H9 (cell line): ENCODE data around the gene LILRA6. TPM values are rescaled to one million over a fixed set of nuclear protein-coding genes. Genes with fewer than 3 reads are reported as not detected.
"Not testable (repeated sequence)": the region's sequence is repeated elsewhere in the genome, so short reads cannot be mapped to it uniquely, and the experiment has no call there.

Source experiments
- DNase-seq: peaks from one replicate; pipeline ENCODE4 v3.0.0-alpha.2; 2017
- H2AFZ ChIP-seq: one replicate; pipeline ENCODE4 v1.6.1; 2013; ENCODE audit warnings: mild to moderate bottlenecking, low read length, control low read depth, moderate library complexity
- H2AK5ac ChIP-seq: 2 replicates; pipeline ENCODE4 v1.6.1; 2013; ENCODE audit warnings: low read length, control low read depth, mixed read lengths; ENCODE audit not compliant: insufficient read length
- H2BK120ac ChIP-seq: one replicate; pipeline ENCODE4 v1.6.1; 2013; ENCODE audit warnings: low read depth, mild to moderate bottlenecking, low read length, control low read depth, inconsistent platforms; ENCODE audit not compliant: poor library complexity, severe bottlenecking
- H2BK12ac ChIP-seq: 2 replicates; pipeline ENCODE4 v1.6.1; 2013; ENCODE audit warnings: low read length, control low read depth, mixed read lengths, low read depth; ENCODE audit not compliant: insufficient read length
- H2BK15ac ChIP-seq: 2 replicates; pipeline ENCODE4 v1.6.1; 2013; ENCODE audit warnings: low read depth, low read length, control low read depth
- H2BK20ac ChIP-seq: one replicate; pipeline ENCODE4 v1.6.1; 2013; ENCODE audit warnings: low read depth, mild to moderate bottlenecking, low read length, control low read depth, inconsistent platforms; ENCODE audit not compliant: poor library complexity, severe bottlenecking
- H2BK5ac ChIP-seq: 2 replicates; pipeline ENCODE4 v1.6.1; 2013; ENCODE audit warnings: low read length, control low read depth, mixed read lengths; ENCODE audit not compliant: insufficient read length
- H3K14ac ChIP-seq: 2 replicates; pipeline ENCODE4 v1.6.1; 2013; ENCODE audit warnings: low read length, control low read depth; ENCODE audit not compliant: insufficient read depth
- H3K18ac ChIP-seq: 2 replicates; pipeline ENCODE4 v1.6.1; 2013; ENCODE audit warnings: low read depth, mild to moderate bottlenecking, mixed read lengths, low read length, control low read depth; ENCODE audit not compliant: insufficient read length
- H3K23ac ChIP-seq: 2 replicates; pipeline ENCODE4 v1.6.1; 2013; ENCODE audit warnings: low read length, control low read depth, mixed read lengths, low read depth; ENCODE audit not compliant: insufficient read length
- H3K23me2 ChIP-seq: 2 replicates; pipeline ENCODE4 v1.6.1; 2013; ENCODE audit warnings: low read depth, mild to moderate bottlenecking, mixed read lengths, low read length, control low read depth; ENCODE audit not compliant: insufficient read length, poor library complexity, severe bottlenecking
- H3K27ac ChIP-seq: 2 replicates; pipeline ENCODE4 v1.5.1; 2013; ENCODE audit warnings: low read length, control low read depth, mixed read lengths, low read depth; ENCODE audit not compliant: insufficient read length
- H3K27me3 ChIP-seq: 2 replicates; pipeline ENCODE4 v1.6.1; 2013; ENCODE audit warnings: low read length, control low read depth, inconsistent platforms; ENCODE audit not compliant: insufficient read depth
- H3K4ac ChIP-seq: 2 replicates; pipeline ENCODE4 v1.6.1; 2013; ENCODE audit warnings: low read depth, mild to moderate bottlenecking, control low read depth, inconsistent platforms, low read length, moderate library complexity
- H3K4me1 ChIP-seq: 2 replicates; pipeline ENCODE4 v1.6.1; 2013; ENCODE audit warnings: low read length, control low read depth, inconsistent platforms; ENCODE audit not compliant: insufficient read depth
- H3K4me2 ChIP-seq: 2 replicates; pipeline ENCODE4 v1.6.1; 2013; ENCODE audit warnings: low read length, control low read depth, mixed read lengths; ENCODE audit not compliant: insufficient read length, insufficient read depth
- H3K56ac ChIP-seq: 2 replicates; pipeline ENCODE4 v1.6.1; 2013; ENCODE audit warnings: low read depth, mild to moderate bottlenecking, mixed read lengths, low read length, control low read depth; ENCODE audit not compliant: insufficient read length
- H3K79me1 ChIP-seq: 2 replicates; pipeline ENCODE4 v1.6.1; 2013; ENCODE audit warnings: low read depth, mild to moderate bottlenecking, moderate library complexity, low read length, control low read depth, inconsistent platforms; ENCODE audit not compliant: insufficient read depth, poor library complexity, severe bottlenecking
- H3K79me2 ChIP-seq: 2 replicates; pipeline ENCODE4 v1.6.1; 2013; ENCODE audit warnings: low read length, control low read depth, inconsistent platforms; ENCODE audit not compliant: insufficient read depth
- H3K9ac ChIP-seq: 2 replicates; pipeline ENCODE4 v1.6.1; 2013; ENCODE audit warnings: low read length, control low read depth, mixed read lengths; ENCODE audit not compliant: insufficient read length; ENCODE audit errors: extremely low read depth
- H3K9me3 ChIP-seq: one replicate; pipeline ENCODE4 v1.6.1; 2013; ENCODE audit warnings: low read depth, low read length, inconsistent platforms; ENCODE audit not compliant: control insufficient read depth
- H3T11ph ChIP-seq: one replicate; pipeline ENCODE4 v1.6.1; 2013; ENCODE audit warnings: mild to moderate bottlenecking, low read length, control low read depth, inconsistent platforms
- H4K20me1 ChIP-seq: one replicate; pipeline ENCODE4 v1.6.1; 2013; ENCODE audit not compliant: control insufficient read depth, insufficient read length, insufficient read depth
- H4K5ac ChIP-seq: 2 replicates; pipeline ENCODE4 v1.6.1; 2013; ENCODE audit warnings: low read depth, mild to moderate bottlenecking, mixed read lengths, low read length, control low read depth; ENCODE audit not compliant: insufficient read length
- H4K8ac ChIP-seq: replicated peaks from 2 replicates; pipeline ENCODE4 v1.6.1; 2013; ENCODE audit warnings: low read length, control low read depth, mixed read lengths, low read depth; ENCODE audit not compliant: insufficient read length
- H4K91ac ChIP-seq: 2 replicates; pipeline ENCODE4 v1.6.1; 2013; ENCODE audit warnings: low read depth, mild to moderate bottlenecking, moderate library complexity, mixed read lengths, low read length, control low read depth; ENCODE audit not compliant: insufficient read length
- H3K27ac Mint-ChIP-seq, 3 experiments: 2 replicates in 2 of 3; 3 replicates in 1 of 3; pipeline ENCODE4 v1.8.0; 2020 to 2021; ENCODE audit warnings: mixed read lengths in 3 of 3, mild to moderate bottlenecking in 1 of 3, moderate library complexity in 1 of 3
- H3K27me3 Mint-ChIP-seq: 2 replicates; pipeline ENCODE4 v1.8.0; 2021; ENCODE audit warnings: low read depth, mild to moderate bottlenecking, moderate library complexity, mixed read lengths
- H3K36me3 Mint-ChIP-seq, 3 experiments: 2 replicates in 2 of 3; 3 replicates in 1 of 3; pipeline ENCODE4 v1.8.0; 2020 to 2021; ENCODE audit warnings: low read depth in 3 of 3, mixed read lengths in 3 of 3; ENCODE audit not compliant: insufficient read depth in 1 of 3
- H3K4me1 Mint-ChIP-seq, 2 experiments: 2 replicates each; pipeline ENCODE4 v1.8.0; 2020; ENCODE audit warnings: mixed read lengths in 2 of 2
- H3K4me3 Mint-ChIP-seq, 2 experiments: 2 replicates in 1 of 2; 3 replicates in 1 of 2; pipeline ENCODE4 v1.8.0; 2020 to 2021; ENCODE audit warnings: mild to moderate bottlenecking in 2 of 2, mixed read lengths in 2 of 2, moderate library complexity in 1 of 2
- H3K9me3 Mint-ChIP-seq, 2 experiments: 2 replicates in 1 of 2; 3 replicates in 1 of 2; pipeline ENCODE4 v1.8.0; 2020; ENCODE audit warnings: mild to moderate bottlenecking in 2 of 2, mixed read lengths in 2 of 2, moderate library complexity in 1 of 2
- CTCF ChIP-seq: fragments of 200-600 bp; sonication (generic); conservative IDR thresholded peaks from 3 replicates; pipeline ENCODE4 v1.8.0; 2021; ENCODE audit warnings: antibody characterized with exemption, mild to moderate bottlenecking
- WGBS: extraction: QIAGEN DNeasy Blood & Tissue Kit; methylation state at CpG from one replicate; pipeline ENCODE4 v1.1.7; 2013; ENCODE audit warnings: missing lambda C conversion rate, low lambda C conversion rate, mixed read lengths; ENCODE audit not compliant: insufficient read length; ENCODE audit errors: extremely low coverage; 5-methylcytosine and 5-hydroxymethylcytosine counted together
- total RNA-seq: library from RNA; stranded (reverse); gene quantifications from 2 replicates; pipeline ENCODE4 v1.2.1, GENCODE V29; 2021

LILRA6 gene
- total RNA-seq, 1 experiment from 2014 or later = not detected

GRCh38 chr19:54281007-54281728, 38.6 kb upstream of the LILRA6 start, which contains the start of gene LILRB2:
Gene LILRB2 (minus strand): TSS chr19:54281110. CDS start chr19:54280496, 614 bp downstream.
- H3K79me2 ChIP-seq = no peaks in the 10 kb centered on the region
- H3K27ac Mint-ChIP-seq = no peak within 1 kb of the TSS; a peak in 1 of 7 replicates
- DNase-seq = no peak
- H3K27ac ChIP-seq = no peak within 1 kb of the TSS
- no peak within 1 kb of the TSS for H3K4ac ChIP-seq
- no peaks in the 10 kb centered on the region for H3K36me3 Mint-ChIP-seq
- no peaks in the 10 kb centered on the region for H4K20me1 ChIP-seq
- no peak within 1 kb of the TSS for H3K23ac ChIP-seq
- WGBS = no CpG with 5 or more reads among the region's 12 CpGs
- H2BK120ac ChIP-seq = no peak within 1 kb of the TSS
- H2BK5ac ChIP-seq = no peak within 1 kb of the TSS
- no peak within 1 kb of the TSS for H3K4me2 ChIP-seq
- H3K4me3 Mint-ChIP-seq = no peak within 1 kb of the TSS
- no peak within 1 kb of the TSS for H3K9ac ChIP-seq
- H2AFZ ChIP-seq = no peak within 1 kb of the TSS
- H3T11ph ChIP-seq = no peak within 1 kb of the TSS
- peaks cover 48% of the 10 kb centered on the region for H3K27me3 Mint-ChIP-seq
- no peak within 1 kb of the TSS for H2BK15ac ChIP-seq
- no peak within 1 kb of the TSS for H3K18ac ChIP-seq
- no peak for TF ChIP-seq CTCF
- H3K9me3 ChIP-seq = no peaks in the 10 kb centered on the region
- no peak within 1 kb of the TSS for H4K8ac ChIP-seq
- H4K5ac ChIP-seq = no peak within 1 kb of the TSS
- no peak within 1 kb of the TSS for H2AK5ac ChIP-seq
- H3K23me2 ChIP-seq = no peaks in the 10 kb centered on the region
- no peak within 1 kb of the TSS for H2BK12ac ChIP-seq
- peaks cover 0 to 57% of the 10 kb centered on the region in 2 experiments; a peak in 2 of 5 replicates for H3K9me3 Mint-ChIP-seq
- no peaks in the 10 kb centered on the region for H3K27me3 ChIP-seq
- H4K91ac ChIP-seq = no peak within 1 kb of the TSS
- H3K4me1 ChIP-seq = no peaks in the 10 kb centered on the region
- no peak within 1 kb of the TSS for H2BK20ac ChIP-seq
- no peaks in the 10 kb centered on the region for H3K79me1 ChIP-seq
- no peak within 1 kb of the TSS for H3K14ac ChIP-seq
- no peaks in the 10 kb centered on the region for H3K4me1 Mint-ChIP-seq
- H3K56ac ChIP-seq = no peak within 1 kb of the TSS

GRCh38 chr19:54280441-54280840, 37.9 kb upstream of the LILRA6 start:
- not testable (repeated sequence) for H3K4me1 Mint-ChIP-seq, H3K9me3 ChIP-seq, H3K18ac ChIP-seq, H4K8ac ChIP-seq, H2BK12ac ChIP-seq, H3K4me3 Mint-ChIP-seq, H2BK120ac ChIP-seq, DNase-seq, H4K91ac ChIP-seq, H3K14ac ChIP-seq, H3T11ph ChIP-seq, H3K36me3 Mint-ChIP-seq, H3K23me2 ChIP-seq, H2AFZ ChIP-seq, H4K20me1 ChIP-seq, H3K79me1 ChIP-seq, H3K23ac ChIP-seq, H3K9ac ChIP-seq, H3K79me2 ChIP-seq, H3K56ac ChIP-seq, H2AK5ac ChIP-seq, H3K27ac Mint-ChIP-seq, H3K27me3 ChIP-seq, H3K27ac ChIP-seq, H2BK5ac ChIP-seq, H4K5ac ChIP-seq, H3K4ac ChIP-seq, H2BK15ac ChIP-seq, H3K4me2 ChIP-seq, H2BK20ac ChIP-seq, H3K4me1 ChIP-seq
- WGBS = no CpG with 5 or more reads among the region's 10 CpGs
- peaks cover 0 to 58% of the 10 kb centered on the region in 2 experiments; a peak in 2 of 5 replicates for H3K9me3 Mint-ChIP-seq
- peaks cover 50% of the 10 kb centered on the region for H3K27me3 Mint-ChIP-seq
